ENCODE measurements around the gene COLQ.

COLQ gene

DNA sequence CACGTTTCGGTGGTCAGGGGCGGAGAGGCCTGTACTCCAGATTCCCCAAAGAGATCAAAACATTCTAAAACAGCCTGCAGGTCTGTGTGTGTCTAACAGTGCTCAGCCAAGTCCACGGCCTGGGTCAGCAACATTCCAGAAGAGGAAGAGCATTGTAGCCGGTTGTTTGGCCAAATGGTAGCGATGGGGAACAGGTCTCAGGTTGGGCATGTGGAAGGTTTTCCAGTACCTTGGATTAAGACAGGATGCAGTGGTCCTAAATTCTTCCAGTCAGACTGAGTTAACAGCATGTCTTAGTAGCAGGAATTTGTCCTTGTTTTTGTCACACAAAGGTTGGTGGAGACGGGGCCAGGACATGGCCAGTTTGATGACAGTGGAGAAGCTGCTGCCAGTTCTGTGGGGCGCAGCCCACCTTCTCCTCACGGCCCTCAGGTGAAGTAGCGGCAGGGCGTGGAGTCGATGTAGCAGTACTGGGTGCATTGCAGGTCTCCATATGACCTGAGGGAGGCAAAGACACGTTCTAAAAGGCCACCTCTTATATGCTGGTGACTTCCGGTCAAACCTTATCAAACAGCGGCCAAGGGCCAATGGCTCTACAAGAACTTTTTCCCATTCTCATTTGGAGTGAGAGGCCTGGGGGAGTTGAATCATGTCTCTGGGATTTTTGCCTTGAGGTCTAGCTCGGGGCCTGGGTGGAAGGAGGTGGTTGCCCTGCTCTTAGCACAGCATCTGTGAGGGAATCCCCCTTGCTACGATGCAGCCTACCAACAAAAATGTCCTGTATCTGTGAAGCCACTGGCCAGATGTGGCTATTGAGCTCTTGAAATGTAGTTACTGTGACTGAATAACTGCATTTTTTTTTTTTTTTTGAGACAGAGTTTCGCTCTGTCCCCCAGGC, 70.0 kb downstream of the COLQ start:
- no peaks in the 10 kb centered on the region for H3K36me3 ChIP-seq (ENCODE audit: control insufficient read depth in 2 of 2, insufficient read depth in 2 of 2, low read length in 2 of 2)
- H3K9ac ChIP-seq (ENCODE audit: low read depth in 1 of 2, low read length in 2 of 2) = no peak overlapping the region
- H3K4me1 ChIP-seq (ENCODE audit: control insufficient read depth in 2 of 2, insufficient read depth in 2 of 2, low read length in 2 of 2) = no peaks in the 10 kb centered on the region
- no peaks in the 10 kb centered on the region for H3K27me3 ChIP-seq (ENCODE audit: control insufficient read depth in 2 of 2, insufficient read depth in 2 of 2, low read length in 2 of 2)
- H3K27ac ChIP-seq (ENCODE audit: low read depth in 2 of 2, low read length in 2 of 2) = no peak overlapping the region
- H3K9me3 ChIP-seq (ENCODE audit: control insufficient read depth in 2 of 2, low read length in 2 of 2) = no peaks in the 10 kb centered on the region
- H3K4me3 ChIP-seq (ENCODE audit: low read length in 2 of 2) = no peak overlapping the region

- H3K27me3 ChIP-seq (ENCODE audit: control insufficient read depth in 2 of 2, insufficient read depth in 2 of 2, low read length in 2 of 2) = no peaks in the 10 kb centered on the region
- H3K9ac ChIP-seq (ENCODE audit: low read depth in 1 of 2, low read length in 2 of 2) = no peak overlapping the region
- H3K27ac ChIP-seq (ENCODE audit: low read depth in 2 of 2, low read length in 2 of 2) = no peak overlapping the region
- H3K4me1 ChIP-seq (ENCODE audit: control insufficient read depth in 2 of 2, insufficient read depth in 2 of 2, low read length in 2 of 2) = no peaks in the 10 kb centered on the region
- no peak overlapping the region for H3K4me3 ChIP-seq (ENCODE audit: low read length in 2 of 2)
- no peaks in the 10 kb centered on the region for H3K36me3 ChIP-seq (ENCODE audit: control insufficient read depth in 2 of 2, insufficient read depth in 2 of 2, low read length in 2 of 2)
- no peaks in the 10 kb centered on the region for H3K9me3 ChIP-seq (ENCODE audit: control insufficient read depth in 2 of 2, low read length in 2 of 2)
These were observed 70.9 kb downstream of the COLQ start for GRCh38 chr3:15450438-15451215.

DNA sequence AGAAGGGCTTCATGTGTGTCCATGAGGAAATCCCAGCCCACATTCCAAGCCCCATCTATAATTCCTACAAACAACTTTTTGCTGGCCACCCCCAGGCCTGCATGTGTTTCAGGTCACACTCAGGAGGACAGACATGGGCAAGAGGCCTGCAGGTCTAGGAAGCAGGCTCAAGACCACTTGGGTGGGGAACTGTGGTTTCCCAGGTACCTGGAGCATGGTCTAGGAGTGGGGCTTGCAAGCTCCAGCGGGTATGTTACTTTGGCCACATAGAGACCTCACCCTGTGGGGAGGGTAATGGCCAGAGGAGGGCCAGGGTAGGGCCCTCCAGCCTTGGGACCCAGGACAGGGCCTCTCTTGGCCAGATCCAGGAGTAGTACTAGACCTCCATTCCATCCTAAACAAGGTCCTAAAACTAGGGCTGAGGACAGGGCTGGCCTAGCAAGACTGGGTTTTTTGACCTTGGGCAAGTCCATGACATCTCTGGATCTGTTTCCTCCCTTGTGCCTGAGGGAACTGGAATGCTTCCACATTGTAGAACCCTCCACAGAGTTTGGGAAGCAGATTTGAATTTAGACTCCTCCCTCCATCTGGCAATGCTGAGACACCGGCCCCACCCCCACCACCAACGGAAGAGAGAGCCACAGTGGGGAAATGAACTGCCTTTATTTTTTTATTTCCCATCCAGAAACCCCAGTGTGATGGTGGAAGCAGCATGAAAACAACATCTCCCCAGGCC, 71.8 kb downstream of the COLQ start:
- Histone ChIP-seq H3K4me1 (ENCODE audit: control insufficient read depth in 2 of 2, insufficient read depth in 2 of 2, low read length in 2 of 2) (no peaks in the 10 kb centered on the region), H3K27ac (ENCODE audit: low read depth in 2 of 2, low read length in 2 of 2) (no peak overlapping the region), H3K36me3 (ENCODE audit: control insufficient read depth in 2 of 2, insufficient read depth in 2 of 2, low read length in 2 of 2) (no peaks in the 10 kb centered on the region), H3K9ac (ENCODE audit: low read depth in 1 of 2, low read length in 2 of 2) (no peak overlapping the region), H3K4me3 (ENCODE audit: low read length in 2 of 2) (no peak overlapping the region), H3K9me3 (ENCODE audit: control insufficient read depth in 2 of 2, low read length in 2 of 2) (no peaks in the 10 kb centered on the region), H3K27me3 (ENCODE audit: control insufficient read depth in 2 of 2, insufficient read depth in 2 of 2, low read length in 2 of 2) (no peaks in the 10 kb centered on the region)

DNA sequence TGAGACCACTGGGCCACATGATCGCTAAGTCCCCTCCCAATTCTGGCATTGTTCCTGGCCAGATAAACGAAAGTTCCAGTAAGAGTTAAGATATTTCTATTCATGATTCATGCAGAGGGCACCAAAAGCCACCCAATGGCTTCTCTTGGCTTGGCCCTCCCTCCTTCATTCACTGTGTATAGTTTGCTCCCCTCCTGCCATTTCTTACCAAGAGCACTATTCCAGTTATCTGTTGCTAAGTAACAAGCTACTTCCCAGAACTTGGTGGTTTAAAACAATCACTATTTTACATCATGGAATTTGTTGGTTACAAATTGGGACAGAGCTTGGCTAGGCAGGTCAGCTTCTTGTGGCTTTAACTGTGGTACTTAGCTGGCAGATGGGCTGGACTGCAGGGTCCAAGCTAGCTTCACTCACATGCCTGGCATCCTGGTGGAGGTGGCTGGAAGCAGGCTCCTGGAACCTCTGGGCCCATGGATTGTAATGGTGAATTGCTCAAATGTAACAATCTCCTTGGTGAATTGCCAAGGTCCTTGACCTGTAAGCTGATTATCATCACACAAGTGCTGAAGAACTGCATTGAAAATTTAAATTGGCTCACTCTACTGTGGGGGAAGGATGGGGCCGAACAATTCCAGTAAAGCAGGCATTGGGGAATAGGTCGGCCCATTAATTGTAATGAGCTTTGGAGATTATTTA, 77.5 kb downstream of the COLQ start:
- H3K9me3 ChIP-seq (ENCODE audit: control insufficient read depth in 2 of 2, low read length in 2 of 2) = no peaks in the 10 kb centered on the region
- no peak overlapping the region for H3K4me3 ChIP-seq (ENCODE audit: low read length in 2 of 2)
- H3K27ac ChIP-seq (ENCODE audit: low read depth in 2 of 2, low read length in 2 of 2) = no peak overlapping the region
- H3K36me3 ChIP-seq (ENCODE audit: control insufficient read depth in 2 of 2, insufficient read depth in 2 of 2, low read length in 2 of 2) = peaks cover 20 to 31% of the 10 kb centered on the region in 2 donors
- H3K9ac ChIP-seq (ENCODE audit: low read depth in 1 of 2, low read length in 2 of 2) = no peak overlapping the region
- no peaks in the 10 kb centered on the region for H3K4me1 ChIP-seq (ENCODE audit: control insufficient read depth in 2 of 2, insufficient read depth in 2 of 2, low read length in 2 of 2)
- no peaks in the 10 kb centered on the region for H3K27me3 ChIP-seq (ENCODE audit: control insufficient read depth in 2 of 2, insufficient read depth in 2 of 2, low read length in 2 of 2)

DNA sequence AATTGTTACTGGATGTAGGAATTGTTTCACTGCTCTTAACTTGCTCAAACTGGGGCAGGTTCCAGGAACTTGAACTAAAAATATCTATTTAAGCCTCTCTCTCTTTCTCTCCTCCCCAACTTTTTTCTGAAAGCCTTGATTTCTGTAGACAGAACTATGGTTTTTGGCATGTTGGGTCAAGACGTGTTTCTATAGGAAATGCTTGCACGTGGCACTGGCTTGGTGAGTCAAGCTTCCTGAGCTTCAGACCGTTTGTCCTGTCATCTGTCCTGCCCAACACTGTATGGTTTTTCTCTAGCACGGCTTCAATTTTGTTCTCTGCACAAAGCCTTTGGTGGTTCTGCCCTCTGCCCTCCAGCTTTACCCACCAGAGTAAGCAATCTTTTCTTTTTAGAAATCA, 80.6 kb downstream of the COLQ start:
- Histone ChIP-seq H3K27me3 (ENCODE audit: control insufficient read depth in 2 of 2, insufficient read depth in 2 of 2, low read length in 2 of 2) (no peaks in the 10 kb centered on the region), H3K9ac (ENCODE audit: low read depth in 1 of 2, low read length in 2 of 2) (no peak overlapping the region), H3K4me3 (ENCODE audit: low read length in 2 of 2) (no peak overlapping the region), H3K9me3 (ENCODE audit: control insufficient read depth in 2 of 2, low read length in 2 of 2) (no peaks in the 10 kb centered on the region), H3K36me3 (ENCODE audit: control insufficient read depth in 2 of 2, insufficient read depth in 2 of 2, low read length in 2 of 2) (peaks cover 28 to 57% of the 10 kb centered on the region in 2 donors), H3K27ac (ENCODE audit: low read depth in 2 of 2, low read length in 2 of 2) (no peak overlapping the region), H3K4me1 (ENCODE audit: control insufficient read depth in 2 of 2, insufficient read depth in 2 of 2, low read length in 2 of 2) (no peaks in the 10 kb centered on the region)

DNA sequence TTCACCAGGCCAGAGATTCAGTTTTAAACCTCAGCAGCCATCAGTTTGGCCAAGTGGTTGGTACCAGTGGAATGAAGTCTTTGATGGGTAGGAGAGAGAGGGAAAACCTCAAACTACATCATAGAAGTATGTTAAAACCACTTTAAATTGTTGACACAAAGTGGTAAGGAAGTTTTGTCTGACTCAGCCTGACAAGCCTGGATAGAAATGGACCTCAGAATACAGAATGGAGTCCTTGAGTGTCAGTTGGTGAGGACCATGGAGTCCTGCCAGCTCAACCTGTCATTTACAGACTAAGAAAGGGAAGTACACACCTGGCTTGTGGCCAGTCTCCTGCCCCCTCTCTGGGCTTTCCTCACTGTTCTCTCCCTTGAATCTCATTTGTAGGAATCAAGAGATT, 82.0 kb downstream of the COLQ start:
- peaks cover 42 to 71% of the 10 kb centered on the region in 2 donors for H3K36me3 ChIP-seq (ENCODE audit: control insufficient read depth in 2 of 2, insufficient read depth in 2 of 2, low read length in 2 of 2)
- H3K9me3 ChIP-seq (ENCODE audit: control insufficient read depth in 2 of 2, low read length in 2 of 2) = no peaks in the 10 kb centered on the region
- H3K27me3 ChIP-seq (ENCODE audit: control insufficient read depth in 2 of 2, insufficient read depth in 2 of 2, low read length in 2 of 2) = no peaks in the 10 kb centered on the region
- no peak overlapping the region for H3K4me3 ChIP-seq (ENCODE audit: low read length in 2 of 2)
- no peak overlapping the region for H3K9ac ChIP-seq (ENCODE audit: low read depth in 1 of 2, low read length in 2 of 2)
- no peak overlapping the region for H3K27ac ChIP-seq (ENCODE audit: low read depth in 2 of 2, low read length in 2 of 2)
- no peaks in the 10 kb centered on the region for H3K4me1 ChIP-seq (ENCODE audit: control insufficient read depth in 2 of 2, insufficient read depth in 2 of 2, low read length in 2 of 2)

DNA sequence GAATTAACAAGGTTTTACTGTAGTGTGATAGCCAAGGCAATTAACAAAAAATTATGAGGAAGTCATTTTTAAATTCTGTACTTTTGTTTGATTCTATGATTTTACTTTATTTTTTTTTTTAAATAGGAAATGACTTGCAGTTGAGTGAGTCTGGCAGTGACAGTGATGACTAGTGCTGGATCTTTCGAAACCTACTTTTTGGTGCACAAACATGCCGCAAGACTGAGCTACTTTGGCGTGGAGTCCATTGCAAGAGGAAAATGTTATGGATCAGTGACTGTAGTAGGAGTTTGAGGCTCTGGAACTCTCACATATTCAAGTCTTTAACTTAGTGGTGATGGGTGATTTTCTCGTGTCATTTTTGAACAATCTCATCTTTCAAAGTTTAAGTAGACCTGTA, 82.5 kb downstream of the COLQ start:
- Histone ChIP-seq H3K9ac (ENCODE audit: low read depth in 1 of 2, low read length in 2 of 2) (no peak overlapping the region), H3K27ac (ENCODE audit: low read depth in 2 of 2, low read length in 2 of 2) (no peak overlapping the region), H3K27me3 (ENCODE audit: control insufficient read depth in 2 of 2, insufficient read depth in 2 of 2, low read length in 2 of 2) (no peaks in the 10 kb centered on the region), H3K36me3 (ENCODE audit: control insufficient read depth in 2 of 2, insufficient read depth in 2 of 2, low read length in 2 of 2) (peaks cover 46 to 76% of the 10 kb centered on the region in 2 donors), H3K9me3 (ENCODE audit: control insufficient read depth in 2 of 2, low read length in 2 of 2) (no peaks in the 10 kb centered on the region), H3K4me1 (ENCODE audit: control insufficient read depth in 2 of 2, insufficient read depth in 2 of 2, low read length in 2 of 2) (no peaks in the 10 kb centered on the region), H3K4me3 (ENCODE audit: low read length in 2 of 2) (no peak overlapping the region)

- Histone ChIP-seq H3K27me3 (ENCODE audit: control insufficient read depth in 2 of 2, insufficient read depth in 2 of 2, low read length in 2 of 2) (no peaks in the 10 kb centered on the region), H3K4me1 (ENCODE audit: control insufficient read depth in 2 of 2, insufficient read depth in 2 of 2, low read length in 2 of 2) (no peaks in the 10 kb centered on the region), H3K27ac (ENCODE audit: low read depth in 2 of 2, low read length in 2 of 2) (no peak overlapping the region), H3K9ac (ENCODE audit: low read depth in 1 of 2, low read length in 2 of 2) (no peak overlapping the region), H3K4me3 (ENCODE audit: low read length in 2 of 2) (no peak overlapping the region), H3K36me3 (ENCODE audit: control insufficient read depth in 2 of 2, insufficient read depth in 2 of 2, low read length in 2 of 2) (peaks cover 65 to 90% of the 10 kb centered on the region in 2 donors), H3K9me3 (ENCODE audit: control insufficient read depth in 2 of 2, low read length in 2 of 2) (no peaks in the 10 kb centered on the region)
These were observed 85.3 kb downstream of the COLQ start for GRCh38 chr3:15436246-15436645.

DNA sequence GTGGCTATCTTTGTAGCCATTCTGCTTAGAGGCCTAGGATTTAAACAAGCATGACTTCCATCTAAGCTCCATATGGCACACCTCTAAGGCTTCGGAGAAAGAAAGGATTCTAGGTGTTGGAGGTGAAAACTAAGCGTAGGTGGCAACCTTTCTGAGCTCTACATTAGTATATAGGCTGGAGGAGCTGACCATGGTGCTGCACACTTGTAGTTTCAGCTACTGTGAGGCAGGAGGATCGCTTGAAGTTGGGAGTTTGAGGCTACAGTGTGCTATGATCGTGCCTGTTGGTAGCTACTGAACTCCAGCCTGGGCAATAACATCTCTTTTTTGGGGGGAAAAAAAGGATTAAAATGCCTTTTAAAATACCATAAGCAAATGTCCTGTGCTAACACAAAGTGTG, 86.8 kb downstream of the COLQ start:
- Histone ChIP-seq H3K36me3 (ENCODE audit: control insufficient read depth in 2 of 2, insufficient read depth in 2 of 2, low read length in 2 of 2) (peaks cover 57 to 84% of the 10 kb centered on the region in 2 donors), H3K9ac (ENCODE audit: low read depth in 1 of 2, low read length in 2 of 2) (no peak overlapping the region), H3K4me1 (ENCODE audit: control insufficient read depth in 2 of 2, insufficient read depth in 2 of 2, low read length in 2 of 2) (no peaks in the 10 kb centered on the region), H3K9me3 (ENCODE audit: control insufficient read depth in 2 of 2, low read length in 2 of 2) (no peaks in the 10 kb centered on the region), H3K27me3 (ENCODE audit: control insufficient read depth in 2 of 2, insufficient read depth in 2 of 2, low read length in 2 of 2) (no peaks in the 10 kb centered on the region), H3K27ac (ENCODE audit: low read depth in 2 of 2, low read length in 2 of 2) (no peak overlapping the region), H3K4me3 (ENCODE audit: low read length in 2 of 2) (no peak overlapping the region)

Data from mucosa of rectum (tissue), 2 donors.